Endothelial cell of umbilical vein (primary cell): ENCODE measurements around the gene KHDC3L. TPM values are rescaled to one million over a fixed set of nuclear protein-coding genes. Genes with fewer than 3 reads are reported as not detected.

ENCODE experiments used
- BruUV-seq: library from RNA; stranded (reverse); fragments of 400-500 nt; replicated peaks from 2 replicates; lab custom pipeline; 2021; lab: Mats Ljungman, UMichigan
- CTCF ChIA-PET: fragments of 300-600, 350-600 bp; sonication (Branson Sonifier 250); formaldehyde crosslinking; loops from one replicate; lab custom pipeline; 2021; ENCODE audit warnings: antibody characterized with exemption, inconsistent platforms; lab: Charles Lee
- POLR2A ChIA-PET: fragments of 300-600, 350-600 bp; sonication (Branson Sonifier 250); formaldehyde crosslinking; loops from one replicate; lab custom pipeline; 2021; ENCODE audit warnings: antibody characterized with exemption, inconsistent platforms; lab: Charles Lee
- DNase-seq: peaks from one replicate; pipeline ENCODE4 v3.0.0-alpha.2; 2011; ENCODE audit warnings: low read depth, low spot score
- FAIRE-seq: peaks from 2 replicates; lab custom pipeline; 2011; peaks lifted over from hg19 to GRCh38; lab: Jason Lieb, UNC
- H2AFZ ChIP-seq: 2 replicates; pipeline ENCODE4 v1.6.0; 2012; ENCODE audit warnings: low read depth, low read length, control low read depth, inconsistent platforms
- H3K27ac ChIP-seq: 2 replicates; pipeline ENCODE4 v1.5.1; 2011; ENCODE audit warnings: low read depth, mild to moderate bottlenecking, control low read depth, low read length, moderate library complexity; ENCODE audit not compliant: insufficient read depth
- H3K27me3 ChIP-seq, 2 experiments: 2 replicates each; pipeline versions ENCODE4 v1.6.0 to v1.6.1; 2011; ENCODE audit warnings: low read length in 2 of 2, mixed read lengths in 1 of 2; ENCODE audit not compliant: control insufficient read depth in 2 of 2, insufficient read depth in 2 of 2
- H3K36me3 ChIP-seq, 2 experiments: 2 replicates in 1 of 2; 3 replicates in 1 of 2; pipeline ENCODE4 v1.5.1; 2011; ENCODE audit warnings: low read length in 2 of 2, mild to moderate bottlenecking in 1 of 2, moderate library complexity in 1 of 2; ENCODE audit not compliant: control insufficient read depth in 2 of 2, insufficient read depth in 2 of 2; ENCODE audit errors: extremely low read depth in 1 of 2
- H3K4me1 ChIP-seq: 3 replicates; pipeline ENCODE4 v1.5.1; 2011; ENCODE audit warnings: mild to moderate bottlenecking, low read length; ENCODE audit not compliant: control insufficient read depth, insufficient read depth; ENCODE audit errors: extremely low read depth
- H3K4me2 ChIP-seq: 2 replicates; pipeline ENCODE4 v1.6.1; 2011; ENCODE audit warnings: low read length, control low read depth, mixed read lengths; ENCODE audit not compliant: insufficient read depth
- H3K4me3 ChIP-seq, 3 experiments: fragments of 200-600 bp in 1 of 3; sonication (generic), shearing (Covaris generic) in 1 of 3; replicated peaks in 1 of 3; 2 replicates each; pipeline ENCODE4 v1.5.1; 2011 to 2016; ENCODE audit warnings: control low read depth in 3 of 3, low read length in 3 of 3, mild to moderate bottlenecking in 2 of 3, inconsistent platforms in 1 of 3, low read depth in 1 of 3, moderate library complexity in 1 of 3; ENCODE audit not compliant: insufficient read depth in 1 of 3
- H3K79me2 ChIP-seq: 2 replicates; pipeline ENCODE4 v1.6.0; 2012; ENCODE audit warnings: low read length, inconsistent platforms; ENCODE audit not compliant: control insufficient read depth, insufficient read depth
- H3K9ac ChIP-seq: replicated peaks from 2 replicates; pipeline ENCODE3; 2011; ENCODE audit warnings: low read length, control low read depth; ENCODE audit not compliant: insufficient read depth; ENCODE audit errors: extremely low read depth
- H3K9me1 ChIP-seq: replicated peaks from 3 replicates; pipeline ENCODE4 v1.6.0; 2011; ENCODE audit warnings: mild to moderate bottlenecking, low read length; ENCODE audit not compliant: control insufficient read depth, insufficient read depth; ENCODE audit errors: extremely low read depth
- H3K9me3 ChIP-seq: replicated peaks from 2 replicates; pipeline ENCODE4 v1.5.1; 2012; ENCODE audit warnings: low read length, inconsistent platforms; ENCODE audit not compliant: control insufficient read depth, insufficient read depth
- H4K20me1 ChIP-seq: replicated peaks from 2 replicates; pipeline ENCODE3; 2011; ENCODE audit warnings: mild to moderate bottlenecking, low read length; ENCODE audit not compliant: control insufficient read depth, insufficient read depth; ENCODE audit errors: extremely low read depth
- CTCF ChIP-seq, 2 donors: IDR thresholded peaks; 1 replicate in 1 of 2; 2 replicates in 1 of 2; pipeline ENCODE4 v1.5.1; 2011; ENCODE audit warnings: low read length in 2 of 2, mild to moderate bottlenecking in 2 of 2, moderate library complexity in 2 of 2, control low read depth in 1 of 2, inconsistent platforms in 1 of 2, low read depth in 1 of 2; ENCODE audit not compliant: insufficient read depth in 1 of 2; ENCODE audit errors: extremely low read depth in 1 of 2
- EZH2 ChIP-seq: IDR thresholded peaks from 2 replicates; pipeline ENCODE4 v1.6.1; 2012; ENCODE audit warnings: borderline replicate concordance, low read depth, mild to moderate bottlenecking, moderate library complexity, low read length, inconsistent platforms; ENCODE audit not compliant: severe bottlenecking
- FOS ChIP-seq: IDR thresholded peaks from 2 replicates; pipeline ENCODE4 v1.6.1; 2011; ENCODE audit warnings: mild to moderate bottlenecking, low read length, moderate library complexity, borderline replicate concordance; ENCODE audit not compliant: insufficient read depth
- GATA2 ChIP-seq: IDR thresholded peaks from 2 replicates; pipeline ENCODE4 v1.7.0; 2011; ENCODE audit warnings: low read depth, mild to moderate bottlenecking, moderate library complexity, mixed read lengths, low read length; ENCODE audit not compliant: insufficient read length, insufficient read depth
- JUN ChIP-seq: IDR thresholded peaks from 2 replicates; pipeline ENCODE4 v1.6.1; 2011; ENCODE audit warnings: borderline replicate concordance, low read depth; ENCODE audit not compliant: insufficient read length, insufficient read depth
- POLR2A ChIP-seq: IDR thresholded peaks from 2 replicates; pipeline ENCODE4 v1.6.1; 2012; ENCODE audit warnings: low read depth, mild to moderate bottlenecking, control low read depth, low read length
- POLR2AphosphoS5 ChIP-seq: IDR thresholded peaks from 2 replicates; pipeline ENCODE4 v1.6.1; 2012; ENCODE audit warnings: low read depth, mild to moderate bottlenecking, control low read depth, low read length, moderate library complexity; ENCODE audit not compliant: insufficient read depth
- dilution Hi-C: fragments of 300-500 bp; cut with MboI; formaldehyde crosslinking; loops from one replicate; pipeline ENCODE4 v1.15.0; 2019; ENCODE audit warnings: low sequenced_read_pairs; ENCODE audit not compliant: extremely low pct_ligation_motif_present
- intact Hi-C: fragments of 100-400 bp; cut with micrococcal nuclease; formaldehyde crosslinking; loops from one replicate; pipeline ENCODE4 v1.10.0; 2022
- polyA plus RNA-seq, 4 experiments: library from polyadenylated mRNA; depleted of rRNA in 3 of 4; stranded (reverse) in 3 of 4; unstranded in 1 of 4; fragments of >200 nt; gene quantifications; 2 replicates each; pipeline versions ENCODE4 v1.2.1 to v1.2.3, GENCODE V29; 2011 to 2012; ENCODE audit warnings: missing spikeins in 1 of 4
- total RNA-seq: library from RNA; stranded (reverse); gene quantifications from 2 replicates; pipeline ENCODE4 v1.2.3, GENCODE V29; 2021

KHDC3L gene
- total and polyA plus RNA-seq, 2 donors (not counting 3 experiments of a cell fraction or from before 2014, with no cell fraction given) = not detected

GRCh38 chr6:73339340-73339739 is 23.1 kb upstream of the KHDC3L start:
- Histone ChIP-seq H3K27me3 (peaks cover 0 to 2% of the 10 kb centered on the region in 2 experiments), H3K4me2 (no peak overlapping the region), H3K9ac (no peak overlapping the region), H3K4me3 (no peak overlapping the region), H3K79me2 (no peaks in the 10 kb centered on the region), H3K27ac (no peak overlapping the region), H3K4me1 (no peaks in the 10 kb centered on the region), H3K9me1 (no peaks in the 10 kb centered on the region), H4K20me1 (no peaks in the 10 kb centered on the region), H2AFZ (no peak overlapping the region), H3K36me3 (no peaks in the 10 kb centered on the region), H3K9me3 (no peaks in the 10 kb centered on the region)
- dilution Hi-C loops = no loop called here
- FAIRE-seq = no peak
- no peak for DNase-seq
- ChIA-PET CTCF (interaction anchor here (0.9 to 1.6 kb wide), 2 partner anchors 13 to 723 kb away, joined by 3 read pairs; no protein-coding TSS in a partner anchor), POLR2A (no interaction called here)
- intact Hi-C loops = no loop called here
- TF ChIP-seq GATA2 (no peak), CTCF (IDR thresholded peaks at IDR 0.05; ENCODE audit: extremely low read depth in 1 of 2, insufficient read depth in 1 of 2, low read depth in 1 of 2, low read length in 2 of 2) (no peak), FOS (no peak), JUN (no peak), EZH2 (no peak), POLR2A (no peak), POLR2AphosphoS5 (no peak)
- BruUV-seq = no TSS peak
